ENCODE results near the gene TMEM163. TPM values are rescaled to one million over a fixed set of nuclear protein-coding genes. Genes with fewer than 3 reads are reported as not detected.

The TMEM163 gene
- total and polyA plus RNA-seq, 8 donors, result 3.9 to 48.4 (median 14.0) TPM

GRCh38 chr2:134453973-134454372 lies 264.8 kb downstream of the TMEM163 start:
- Histone ChIP-seq H3K9me3 (no peaks in the 10 kb centered on the region), H3K27ac (no peak overlapping the region), H3K4me3 (no peak overlapping the region), H3K36me3 (peaks cover 0 to 50% of the 10 kb centered on the region in 2 donors), H3K27me3 (no peaks in the 10 kb centered on the region), H3K4me1 (no peaks in the 10 kb centered on the region)
- DNase-seq, result no peak
- intact Hi-C loops (cut with DNase I), result no loop called here
- no peak for ATAC-seq
- no peak for TF ChIP-seq CTCF (IDR thresholded peaks at IDR 0.05)

GRCh38 chr2:134453476-134453875 lies 265.3 kb downstream of the TMEM163 start:
- no peaks in the 10 kb centered on the region for H3K9me3 ChIP-seq
- no peaks in the 10 kb centered on the region for H3K27me3 ChIP-seq
- no peak overlapping the region for H3K27ac ChIP-seq
- peaks cover 0 to 55% of the 10 kb centered on the region in 2 donors for H3K36me3 ChIP-seq
- intact Hi-C loops (cut with DNase I), result no loop called here
- no peak for TF ChIP-seq CTCF (IDR thresholded peaks at IDR 0.05)
- H3K4me1 ChIP-seq, result no peaks in the 10 kb centered on the region
- ATAC-seq (no peak), DNase-seq (no peak)
- no peak overlapping the region for H3K4me3 ChIP-seq

GRCh38 chr2:134452042-134452733 lies 266.6 kb downstream of the TMEM163 start:
- TF ChIP-seq CTCF (IDR thresholded peaks at IDR 0.05), result no peak
- Histone ChIP-seq H3K4me3 (no peak overlapping the region), H3K27me3 (no peaks in the 10 kb centered on the region), H3K9me3 (no peaks in the 10 kb centered on the region), H3K4me1 (no peaks in the 10 kb centered on the region), H3K36me3 (peaks cover 0 to 68% of the 10 kb centered on the region in 2 donors), H3K27ac (no peak overlapping the region)
- DNase-seq, result no peak
- intact Hi-C loops (cut with DNase I), result no loop called here
- no peak for ATAC-seq

GRCh38 chr2:134451347-134451630 lies 267.5 kb downstream of the TMEM163 start:
- intact Hi-C loops (cut with DNase I), result no loop called here
- TF ChIP-seq CTCF (IDR thresholded peaks at IDR 0.05), result no peak
- no peak for DNase-seq
- no peak overlapping the region for H3K27ac ChIP-seq
- no peak for ATAC-seq
- H3K4me1 ChIP-seq, result no peaks in the 10 kb centered on the region
- H3K9me3 ChIP-seq, result no peaks in the 10 kb centered on the region
- no peaks in the 10 kb centered on the region for H3K27me3 ChIP-seq
- H3K4me3 ChIP-seq, result no peak overlapping the region
- H3K36me3 ChIP-seq, result peaks cover 0 to 77% of the 10 kb centered on the region in 2 donors

GRCh38 chr2:134449751-134450513 lies 268.9 kb downstream of the TMEM163 start:
- Histone ChIP-seq H3K27ac (no peak overlapping the region), H3K4me1 (no peaks in the 10 kb centered on the region), H3K27me3 (no peaks in the 10 kb centered on the region), H3K4me3 (no peak overlapping the region), H3K36me3 (peaks cover 0 to 77% of the 10 kb centered on the region in 2 donors), H3K9me3 (no peaks in the 10 kb centered on the region)
- DNase-seq (no peak), ATAC-seq (no peak)
- no peak for TF ChIP-seq CTCF (IDR thresholded peaks at IDR 0.05)
- intact Hi-C loops (cut with DNase I), result loop anchor here in 1 of 2 donors (10.0 kb wide), 1 partner anchor 335 kb away; no protein-coding TSS in a partner anchor

Measured in left lung (tissue), 10 donors.